ENCODE data around the gene LYRM1.
"Not testable (repeated sequence)": the region's sequence is repeated elsewhere in the genome, so short reads cannot be mapped to it uniquely, and the experiment has no call there.

DNA sequence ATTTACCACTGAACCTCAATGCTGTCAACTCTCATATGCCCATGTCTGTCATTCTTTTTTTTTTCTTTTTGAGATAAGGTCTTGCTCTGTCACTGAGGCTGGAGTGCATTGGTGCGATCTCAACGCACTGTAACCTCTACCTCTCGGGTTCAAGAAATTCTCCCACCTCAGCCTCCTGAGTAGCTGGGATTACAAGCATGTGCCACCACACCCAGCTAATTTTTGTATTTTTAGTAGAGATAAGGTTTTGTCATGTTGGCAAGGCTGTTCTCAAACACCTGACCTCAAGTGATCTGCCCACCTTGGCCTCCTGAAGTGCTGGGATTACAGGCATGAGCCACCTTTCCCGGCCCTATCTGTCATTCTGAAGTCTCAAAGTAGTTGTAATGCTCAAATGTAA lies 72.6 kb downstream of the LYRM1 start:
- not testable (repeated sequence) for TF ChIP-seq POLR2A, POLR2AphosphoS5, EP300 (IDR thresholded peaks at IDR 0.05)
- TF ChIP-seq, protein P1, sequence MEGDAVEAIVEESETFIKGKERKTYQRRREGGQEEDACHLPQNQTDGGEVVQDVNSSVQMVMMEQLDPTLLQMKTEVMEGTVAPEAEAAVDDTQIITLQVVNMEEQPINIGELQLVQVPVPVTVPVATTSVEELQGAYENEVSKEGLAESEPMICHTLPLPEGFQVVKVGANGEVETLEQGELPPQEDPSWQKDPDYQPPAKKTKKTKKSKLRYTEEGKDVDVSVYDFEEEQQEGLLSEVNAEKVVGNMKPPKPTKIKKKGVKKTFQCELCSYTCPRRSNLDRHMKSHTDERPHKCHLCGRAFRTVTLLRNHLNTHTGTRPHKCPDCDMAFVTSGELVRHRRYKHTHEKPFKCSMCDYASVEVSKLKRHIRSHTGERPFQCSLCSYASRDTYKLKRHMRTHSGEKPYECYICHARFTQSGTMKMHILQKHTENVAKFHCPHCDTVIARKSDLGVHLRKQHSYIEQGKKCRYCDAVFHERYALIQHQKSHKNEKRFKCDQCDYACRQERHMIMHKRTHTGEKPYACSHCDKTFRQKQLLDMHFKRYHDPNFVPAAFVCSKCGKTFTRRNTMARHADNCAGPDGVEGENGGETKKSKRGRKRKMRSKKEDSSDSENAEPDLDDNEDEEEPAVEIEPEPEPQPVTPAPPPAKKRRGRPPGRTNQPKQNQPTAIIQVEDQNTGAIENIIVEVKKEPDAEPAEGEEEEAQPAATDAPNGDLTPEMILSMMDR (IDR thresholded peaks at IDR 0.05) = not testable (repeated sequence)
